ENCODE measurements around the gene MLEC. TPM values are rescaled to one million over a fixed set of nuclear protein-coding genes. Genes with fewer than 3 reads are reported as not detected.

The MLEC gene
- total RNA-seq, 4 donors from 2014 or later = 46.5 to 89.4 (median 60.1) TPM

DNA sequence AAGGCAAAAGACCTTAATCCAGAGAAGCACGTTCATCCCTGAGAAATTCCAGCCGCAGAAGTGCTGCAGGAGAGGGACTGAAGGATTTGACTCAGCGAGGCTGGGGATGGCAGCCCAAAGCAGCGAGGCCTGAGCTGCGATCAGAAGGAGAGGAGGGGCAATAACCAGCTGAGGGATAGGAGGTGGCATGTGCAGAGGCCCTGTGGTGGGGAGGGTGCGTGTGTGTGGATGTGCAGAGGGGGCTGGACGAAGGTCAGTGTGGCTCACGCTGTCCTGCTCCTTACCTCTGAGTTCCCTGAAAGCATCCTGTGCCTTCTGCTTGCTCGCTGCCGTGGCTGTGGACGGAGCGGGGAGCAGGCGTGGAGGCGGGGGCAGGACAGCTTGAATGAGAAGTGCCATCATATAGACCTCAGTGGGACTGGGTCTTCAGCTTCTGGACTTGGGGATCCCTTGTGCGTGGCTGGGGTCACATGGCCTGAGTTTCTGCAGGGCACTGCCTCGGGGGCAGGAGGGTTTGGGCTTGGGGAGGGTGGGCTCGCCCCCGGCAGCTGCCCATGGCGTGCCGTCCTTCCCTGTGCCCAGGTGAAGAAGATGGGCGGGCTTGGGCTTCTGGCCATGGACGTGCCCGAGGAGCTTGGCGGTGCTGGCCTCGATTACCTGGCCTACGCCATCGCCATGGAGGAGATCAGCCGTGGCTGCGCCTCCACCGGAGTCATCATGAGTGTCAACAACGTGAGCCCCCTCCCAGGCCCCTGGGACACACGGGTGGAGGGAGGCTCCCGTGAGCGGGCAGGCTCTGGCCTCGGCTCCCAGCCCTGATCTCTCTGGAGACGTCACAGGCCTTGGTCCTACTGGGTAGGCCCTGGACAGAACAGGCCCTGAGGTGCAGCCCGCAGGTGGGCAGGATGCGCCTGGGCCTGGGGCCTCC lies 49.7 kb downstream of the MLEC start:
- H3K4me3 ChIP-seq = no peak overlapping the region
- ATAC-seq (no peak), DNase-seq (no peak)
- H3K36me3 ChIP-seq = peaks cover 0 to 17% of the 10 kb centered on the region in 2 donors
- H3K27ac ChIP-seq = no peak overlapping the region
- no peaks in the 10 kb centered on the region for H3K9me3 ChIP-seq
- no peak for TF ChIP-seq POLR2A (IDR thresholded peaks at IDR 0.05)
- TF ChIP-seq, protein P1, sequence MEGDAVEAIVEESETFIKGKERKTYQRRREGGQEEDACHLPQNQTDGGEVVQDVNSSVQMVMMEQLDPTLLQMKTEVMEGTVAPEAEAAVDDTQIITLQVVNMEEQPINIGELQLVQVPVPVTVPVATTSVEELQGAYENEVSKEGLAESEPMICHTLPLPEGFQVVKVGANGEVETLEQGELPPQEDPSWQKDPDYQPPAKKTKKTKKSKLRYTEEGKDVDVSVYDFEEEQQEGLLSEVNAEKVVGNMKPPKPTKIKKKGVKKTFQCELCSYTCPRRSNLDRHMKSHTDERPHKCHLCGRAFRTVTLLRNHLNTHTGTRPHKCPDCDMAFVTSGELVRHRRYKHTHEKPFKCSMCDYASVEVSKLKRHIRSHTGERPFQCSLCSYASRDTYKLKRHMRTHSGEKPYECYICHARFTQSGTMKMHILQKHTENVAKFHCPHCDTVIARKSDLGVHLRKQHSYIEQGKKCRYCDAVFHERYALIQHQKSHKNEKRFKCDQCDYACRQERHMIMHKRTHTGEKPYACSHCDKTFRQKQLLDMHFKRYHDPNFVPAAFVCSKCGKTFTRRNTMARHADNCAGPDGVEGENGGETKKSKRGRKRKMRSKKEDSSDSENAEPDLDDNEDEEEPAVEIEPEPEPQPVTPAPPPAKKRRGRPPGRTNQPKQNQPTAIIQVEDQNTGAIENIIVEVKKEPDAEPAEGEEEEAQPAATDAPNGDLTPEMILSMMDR (IDR thresholded peaks at IDR 0.05 in 4 of 5, conservative IDR thresholded peaks at IDR 0.05 in 1 of 5) = no peak
- in situ Hi-C loops (cut with MboI; ENCODE audit: low sequenced_read_pairs in 4 of 4) = no loop called here
- no peaks in the 10 kb centered on the region for H3K4me1 ChIP-seq
- intact Hi-C loops (cut with DNase I; ENCODE audit: low total_unique reads) = no loop called here
- no peaks in the 10 kb centered on the region for H3K27me3 ChIP-seq

DNA sequence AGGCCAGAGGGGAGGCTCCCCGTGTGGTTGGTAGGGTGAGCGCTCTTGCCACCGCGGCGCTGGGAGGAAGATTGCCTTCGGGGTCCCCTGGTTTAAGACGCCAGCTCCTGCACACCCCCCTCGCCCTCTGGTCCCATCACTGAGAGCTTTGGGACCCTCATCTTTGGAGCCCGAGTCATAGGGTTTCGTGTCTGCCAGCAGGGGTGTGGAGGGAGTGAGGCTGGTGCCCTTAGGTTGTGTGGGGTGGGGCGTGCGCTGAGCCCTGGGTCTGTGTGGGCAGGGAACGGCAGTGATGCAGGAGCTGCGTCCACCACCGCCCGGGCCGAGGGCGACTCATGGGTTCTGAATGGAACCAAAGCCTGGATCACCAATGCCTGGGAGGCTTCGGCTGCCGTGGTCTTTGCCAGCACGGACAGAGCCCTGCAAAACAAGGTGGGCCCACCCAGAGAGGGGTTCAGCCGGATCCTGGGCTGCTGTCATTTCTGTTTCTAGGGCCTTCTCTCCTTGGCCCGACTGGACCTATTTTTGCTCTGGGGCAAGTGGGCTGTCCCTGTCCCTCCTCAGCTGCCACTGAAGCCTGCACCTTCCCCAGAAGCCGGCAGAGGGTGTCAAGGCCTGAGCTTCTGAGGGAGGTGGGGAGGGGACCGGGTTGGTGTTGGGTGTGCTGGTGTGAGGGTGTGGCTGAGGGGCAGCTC lies 50.8 kb downstream of the MLEC start:
- TF ChIP-seq, protein P1 (IDR thresholded peaks at IDR 0.05 in 4 of 5, conservative IDR thresholded peaks at IDR 0.05 in 1 of 5) = no peak
- TF ChIP-seq POLR2A (IDR thresholded peaks at IDR 0.05) = no peak
- intact Hi-C loops (cut with DNase I; ENCODE audit: low total_unique reads) (no loop called here), in situ Hi-C loops (cut with MboI; ENCODE audit: low sequenced_read_pairs in 4 of 4) (no loop called here)
- Histone ChIP-seq H3K36me3 (peaks cover 0 to 17% of the 10 kb centered on the region in 2 donors), H3K4me3 (no peak overlapping the region), H3K4me1 (peaks cover 0 to 8% of the 10 kb centered on the region in 2 donors), H3K27ac (peak overlapping the region in 1 of 4 donors; percentile 55), H3K9me3 (no peaks in the 10 kb centered on the region), H3K27me3 (no peaks in the 10 kb centered on the region)
- ATAC-seq (no peak), DNase-seq (no peak)

DNA sequence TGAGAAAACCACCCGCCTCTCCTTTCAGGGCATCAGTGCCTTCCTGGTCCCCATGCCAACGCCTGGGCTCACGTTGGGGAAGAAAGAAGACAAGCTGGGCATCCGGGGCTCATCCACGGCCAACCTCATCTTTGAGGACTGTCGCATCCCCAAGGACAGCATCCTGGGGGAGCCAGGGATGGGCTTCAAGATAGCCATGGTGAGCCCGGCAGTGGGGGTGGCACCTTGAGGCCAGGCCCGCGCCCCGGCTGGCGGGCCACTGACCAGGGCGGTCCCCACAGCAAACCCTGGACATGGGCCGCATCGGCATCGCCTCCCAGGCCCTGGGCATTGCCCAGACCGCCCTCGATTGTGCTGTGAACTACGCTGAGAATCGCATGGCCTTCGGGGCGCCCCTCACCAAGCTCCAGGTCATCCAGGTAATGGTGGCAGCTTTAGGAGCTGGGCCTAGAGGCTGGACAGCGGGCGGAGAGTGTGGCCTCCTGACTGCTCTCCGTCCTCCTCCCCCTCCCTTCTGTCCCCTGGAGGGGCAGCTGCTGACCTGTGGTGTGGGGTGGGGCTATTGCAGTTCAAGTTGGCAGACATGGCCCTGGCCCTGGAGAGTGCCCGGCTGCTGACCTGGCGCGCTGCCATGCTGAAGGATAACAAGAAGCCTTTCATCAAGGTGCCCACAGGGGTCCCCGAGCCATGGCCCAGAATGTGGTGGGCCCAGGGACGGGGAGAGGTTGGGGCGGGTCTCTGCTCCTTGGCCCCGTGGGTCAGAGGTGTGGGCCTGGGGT lies 51.5 kb downstream of the MLEC start:
- Histone ChIP-seq H3K9me3 (no peaks in the 10 kb centered on the region), H3K4me1 (peaks cover 0 to 8% of the 10 kb centered on the region in 2 donors), H3K36me3 (peaks cover 0 to 17% of the 10 kb centered on the region in 2 donors), H3K27ac (peak overlapping the region in 3 of 4 donors; percentile 15 to 55 (median 18)), H3K4me3 (no peak overlapping the region), H3K27me3 (no peaks in the 10 kb centered on the region)
- no peak for ATAC-seq
- peak in 1 of 2 donors; percentile 51 for DNase-seq
- intact Hi-C loops (cut with DNase I; ENCODE audit: low total_unique reads) (no loop called here), in situ Hi-C loops (cut with MboI; ENCODE audit: low sequenced_read_pairs in 4 of 4) (no loop called here)
- TF ChIP-seq, protein P1 (IDR thresholded peaks at IDR 0.05 in 4 of 5, conservative IDR thresholded peaks at IDR 0.05 in 1 of 5) = no peak
- TF ChIP-seq POLR2A (IDR thresholded peaks at IDR 0.05) = no peak

DNA sequence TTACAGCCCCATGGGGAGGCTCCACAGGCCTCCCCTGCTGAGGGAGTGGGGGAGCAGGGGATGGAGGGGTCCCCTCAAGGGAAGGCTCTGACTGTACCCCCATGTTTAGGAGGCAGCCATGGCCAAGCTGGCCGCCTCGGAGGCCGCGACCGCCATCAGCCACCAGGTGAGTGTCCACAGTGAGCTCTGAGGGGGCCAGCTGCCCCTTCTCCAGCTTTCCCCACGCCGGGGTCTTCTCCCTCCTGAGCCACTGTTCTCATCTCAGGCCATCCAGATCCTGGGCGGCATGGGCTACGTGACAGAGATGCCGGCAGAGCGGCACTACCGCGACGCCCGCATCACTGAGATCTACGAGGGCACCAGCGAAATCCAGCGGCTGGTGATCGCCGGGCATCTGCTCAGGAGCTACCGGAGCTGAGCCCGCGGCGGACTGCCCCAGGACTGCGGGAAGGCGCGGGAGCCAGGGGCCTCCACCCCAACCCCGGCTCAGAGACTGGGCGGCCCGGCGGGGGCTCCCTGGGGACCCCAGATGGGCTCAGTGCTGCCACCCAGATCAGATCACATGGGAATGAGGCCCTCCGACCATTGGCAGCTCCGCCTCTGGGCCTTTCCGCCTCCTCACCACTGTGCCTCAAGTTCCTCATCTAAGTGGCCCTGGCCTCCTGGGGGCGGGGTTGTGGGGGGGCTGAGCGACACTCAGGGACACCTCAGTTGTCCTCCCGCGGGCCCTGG lies 52.2 kb downstream of the MLEC start:
- Histone ChIP-seq H3K4me3 (no peak overlapping the region), H3K9me3 (no peaks in the 10 kb centered on the region), H3K4me1 (peaks cover 0 to 8% of the 10 kb centered on the region in 2 donors), H3K27ac (peak overlapping the region in 3 of 4 donors; percentile 8 to 55 (median 30)), H3K36me3 (peaks cover 0 to 11% of the 10 kb centered on the region in 2 donors), H3K27me3 (no peaks in the 10 kb centered on the region)
- intact Hi-C loops (cut with DNase I; ENCODE audit: low total_unique reads) = no loop called here
- DNase-seq = no peak
- in situ Hi-C loops (cut with MboI; ENCODE audit: low sequenced_read_pairs in 4 of 4) = no loop called here
- ATAC-seq = no peak
- TF ChIP-seq POLR2A (IDR thresholded peaks at IDR 0.05) = no peak
- TF ChIP-seq, protein P1 (IDR thresholded peaks at IDR 0.05 in 4 of 5, conservative IDR thresholded peaks at IDR 0.05 in 1 of 5) = no peak
